Testis (tissue), 3 donors: ENCODE measurements around the gene RHOA. TPM values are rescaled to one million over a fixed set of nuclear protein-coding genes. Genes with fewer than 3 reads are reported as not detected.

Experiments
- DNase-seq: peaks from one replicate; pipeline ENCODE4 v3.0.0-alpha.2; 2019
- H3K27ac ChIP-seq, 2 donors: fragments of 200-600 bp; sonication (generic); one replicate each; pipeline ENCODE4 v1.5.1; 2019
- H3K27me3 ChIP-seq: fragments of 200-600 bp; sonication (generic); one replicate; pipeline ENCODE4 v1.5.1; 2019
- H3K36me3 ChIP-seq: fragments of 200-600 bp; sonication (generic); one replicate; pipeline ENCODE4 v1.5.1; 2017; ENCODE audit warnings: low read depth; ENCODE audit errors: missing control alignments
- H3K4me1 ChIP-seq: fragments of 200-600 bp; sonication (generic); one replicate; pipeline ENCODE4 v1.5.1; 2019
- H3K4me3 ChIP-seq, 2 donors: fragments of 200-600 bp; sonication (generic); one replicate each; pipeline ENCODE4 v1.5.1; 2017 to 2019
- H3K9me3 ChIP-seq: fragments of 200-600 bp; sonication (generic); one replicate; pipeline ENCODE4 v1.5.1; 2017
- POLR2A ChIP-seq: fragments of 450-650 bp; IDR thresholded peaks from one replicate; pipeline ENCODE4 v1.6.1; 2017; ENCODE audit warnings: antibody characterized with exemption, mild to moderate bottlenecking, moderate library complexity
- WGBS, 2 donors: methylation state at CpG; one replicate each; pipeline ENCODE4 v1.1.5; 2018; 5-methylcytosine and 5-hydroxymethylcytosine counted together
- intact Hi-C: fragments of 100-400 bp; cut with DNase I; formaldehyde crosslinking; loops from one replicate; pipeline ENCODE4 v1.15.1; 2023; ENCODE audit warnings: low total_unique reads
- polyA plus RNA-seq: library from polyadenylated mRNA; stranded (reverse); fragments of 350-450 nt; fragmentation: Illumina TruSeq; extraction: RNeasy Lipid Tissue Mini Kit (QIAGEN cat#74804); gene quantifications from one replicate; pipeline ENCODE4 v1.2.3, GENCODE V29; 2014; ENCODE audit warnings: low read depth, low replicate concordance; ENCODE audit not compliant: insufficient read depth
- total RNA-seq, 2 donors: library from RNA; depleted of rRNA; stranded (reverse); fragments of >200 nt; gene quantifications; one replicate each; pipeline ENCODE4 v1.2.3, GENCODE V29; 2016
- TF ChIP-seq, protein P1 (sequence below), 3 experiments: fragments of 450-650 bp in 2 of 3; fragments of 200-600 bp in 1 of 3; sonication (generic) in 1 of 3; IDR thresholded peaks; one replicate each; pipeline ENCODE4 v1.5.1; 2016 to 2019; ENCODE audit warnings: antibody characterized with exemption in 3 of 3, mild to moderate bottlenecking in 2 of 3, moderate library complexity in 1 of 3

Gene RHOA
- total and polyA plus RNA-seq, 3 donors from 2014 or later: 207 to 331 (median 252) TPM

DNA sequence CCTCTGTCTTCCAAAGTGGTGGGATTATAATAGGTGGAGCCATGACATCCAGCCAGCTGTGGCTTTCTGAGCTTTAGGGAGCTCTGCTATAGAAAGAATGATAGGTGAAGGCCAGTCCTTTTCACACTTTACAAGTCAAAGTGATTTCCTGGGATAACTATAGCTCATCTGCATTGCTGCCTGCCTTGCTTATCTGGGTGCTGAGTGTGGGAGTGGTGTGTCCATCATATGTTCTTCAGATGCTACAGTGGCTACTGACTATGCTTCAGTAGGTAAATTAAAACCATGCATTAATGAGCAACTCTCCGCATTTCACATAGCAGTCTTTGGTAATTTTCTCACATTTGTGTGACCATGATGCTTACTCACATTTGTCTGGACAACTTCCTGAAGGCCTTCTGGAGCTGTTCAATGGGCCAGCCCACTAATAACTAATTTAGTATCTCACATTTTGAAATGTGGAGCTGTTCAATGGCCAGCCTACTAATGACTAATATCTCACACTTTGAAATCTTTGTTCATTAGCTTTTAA lies 23.4 kb downstream of the RHOA start:
- intact Hi-C loops: no loop called here
- WGBS, 2 donors: 83 to 100% methylated on average over 1 of the region's 1 CpG
- H3K36me3 ChIP-seq: no peaks in the 10 kb centered on the region
- H3K27ac ChIP-seq: no peak overlapping the region
- H3K4me3 ChIP-seq: no peak overlapping the region
- no peaks in the 10 kb centered on the region for H3K27me3 ChIP-seq
- no peak for DNase-seq
- no peaks in the 10 kb centered on the region for H3K9me3 ChIP-seq
- H3K4me1 ChIP-seq: peaks cover 3% of the 10 kb centered on the region
- TF ChIP-seq, protein P1, sequence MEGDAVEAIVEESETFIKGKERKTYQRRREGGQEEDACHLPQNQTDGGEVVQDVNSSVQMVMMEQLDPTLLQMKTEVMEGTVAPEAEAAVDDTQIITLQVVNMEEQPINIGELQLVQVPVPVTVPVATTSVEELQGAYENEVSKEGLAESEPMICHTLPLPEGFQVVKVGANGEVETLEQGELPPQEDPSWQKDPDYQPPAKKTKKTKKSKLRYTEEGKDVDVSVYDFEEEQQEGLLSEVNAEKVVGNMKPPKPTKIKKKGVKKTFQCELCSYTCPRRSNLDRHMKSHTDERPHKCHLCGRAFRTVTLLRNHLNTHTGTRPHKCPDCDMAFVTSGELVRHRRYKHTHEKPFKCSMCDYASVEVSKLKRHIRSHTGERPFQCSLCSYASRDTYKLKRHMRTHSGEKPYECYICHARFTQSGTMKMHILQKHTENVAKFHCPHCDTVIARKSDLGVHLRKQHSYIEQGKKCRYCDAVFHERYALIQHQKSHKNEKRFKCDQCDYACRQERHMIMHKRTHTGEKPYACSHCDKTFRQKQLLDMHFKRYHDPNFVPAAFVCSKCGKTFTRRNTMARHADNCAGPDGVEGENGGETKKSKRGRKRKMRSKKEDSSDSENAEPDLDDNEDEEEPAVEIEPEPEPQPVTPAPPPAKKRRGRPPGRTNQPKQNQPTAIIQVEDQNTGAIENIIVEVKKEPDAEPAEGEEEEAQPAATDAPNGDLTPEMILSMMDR (IDR thresholded peaks at IDR 0.05): no peak
- TF ChIP-seq POLR2A: no peak

DNA sequence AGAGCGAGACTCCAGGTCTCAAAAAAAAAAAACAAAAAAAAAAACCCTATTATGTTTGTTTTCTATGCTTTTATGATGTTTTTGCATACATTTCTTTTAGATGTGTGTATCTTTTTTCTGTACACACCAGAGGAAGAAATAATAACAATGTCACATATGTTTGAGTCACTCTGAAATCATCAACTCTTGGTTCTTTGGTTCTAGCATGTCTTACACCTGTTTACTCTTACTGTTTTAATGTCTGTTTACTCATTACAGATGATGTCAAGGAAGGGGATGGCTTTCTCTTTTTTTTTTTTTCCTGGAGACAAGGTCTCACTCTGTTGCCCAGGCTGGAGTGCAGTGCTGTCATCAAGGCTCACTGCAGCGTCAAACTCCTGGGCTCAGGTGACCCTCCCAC lies 24.1 kb downstream of the RHOA start:
- Histone ChIP-seq H3K9me3 (no peaks in the 10 kb centered on the region), H3K4me3 (no peak overlapping the region), H3K36me3 (no peaks in the 10 kb centered on the region), H3K27me3 (no peaks in the 10 kb centered on the region), H3K4me1 (peaks cover 3% of the 10 kb centered on the region), H3K27ac (no peak overlapping the region)
- intact Hi-C loops: no loop called here
- no peak for DNase-seq
- WGBS, 2 donors: 86 to 92% methylated on average over 2 of the region's 2 CpGs
- TF ChIP-seq, protein P1 (IDR thresholded peaks at IDR 0.05): no peak
- TF ChIP-seq POLR2A: no peak

DNA sequence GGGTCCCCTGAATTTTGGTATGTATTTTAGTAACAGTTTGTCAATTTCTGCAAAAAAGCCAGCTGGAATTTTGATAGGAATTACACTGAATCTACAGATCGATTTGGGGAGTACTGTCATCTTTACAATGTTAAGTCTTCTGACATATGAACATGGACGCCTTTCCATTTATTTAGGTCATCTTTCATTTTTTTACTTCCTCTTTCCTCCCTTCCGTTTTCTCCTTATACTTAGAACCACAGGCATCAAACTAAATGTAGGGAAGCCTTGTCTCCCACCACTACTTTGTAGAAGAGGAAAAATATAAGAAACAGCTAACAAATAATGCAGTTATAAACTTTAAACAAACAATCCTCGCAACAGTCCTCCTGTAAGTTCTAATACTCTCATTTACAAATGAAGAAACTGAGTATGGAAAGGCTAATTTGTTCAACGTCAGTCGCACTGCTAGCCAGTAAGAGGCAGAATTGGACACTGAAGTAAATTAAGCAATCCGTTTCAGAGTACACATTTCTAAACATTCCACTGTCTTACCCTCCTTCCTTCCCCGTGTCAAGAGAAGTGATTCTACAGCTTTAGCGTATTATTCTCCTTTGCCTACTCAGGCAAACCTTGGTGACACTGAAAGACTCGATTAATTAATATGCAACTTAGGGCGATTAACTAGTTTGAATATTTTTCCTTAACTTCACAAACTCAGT lies 25.6 kb downstream of the RHOA start:
- intact Hi-C loops: no loop called here
- WGBS, 2 donors: 81 to 84% methylated on average over 11 of the region's 11 CpGs
- H3K27ac ChIP-seq: no peak overlapping the region
- no peak for DNase-seq
- H3K9me3 ChIP-seq: no peaks in the 10 kb centered on the region
- peaks cover 3% of the 10 kb centered on the region for H3K4me1 ChIP-seq
- no peaks in the 10 kb centered on the region for H3K27me3 ChIP-seq
- H3K36me3 ChIP-seq: no peaks in the 10 kb centered on the region
- TF ChIP-seq POLR2A: no peak
- TF ChIP-seq, protein P1 (IDR thresholded peaks at IDR 0.05): no peak
- H3K4me3 ChIP-seq: no peak overlapping the region

DNA sequence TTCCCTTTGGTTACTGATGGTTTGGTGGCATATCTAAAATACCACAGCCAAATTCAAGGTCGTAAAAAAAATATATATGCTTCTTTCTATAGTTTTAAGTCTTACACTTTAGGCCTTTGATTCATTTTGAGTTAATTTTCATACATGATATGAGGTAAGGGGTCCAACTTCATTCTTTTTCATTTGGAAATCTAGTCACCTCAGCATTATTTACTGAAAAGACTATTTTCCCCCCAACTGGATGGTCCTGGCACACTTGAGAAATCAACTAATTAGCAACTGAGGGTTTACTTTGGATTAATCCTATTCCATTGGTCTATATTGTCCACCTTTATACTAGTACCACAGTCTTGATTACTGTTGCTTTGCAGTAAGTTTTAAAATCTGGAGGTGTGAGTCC lies 26.2 kb downstream of the RHOA start:
- Histone ChIP-seq H3K4me3 (no peak overlapping the region), H3K4me1 (peaks cover 3% of the 10 kb centered on the region), H3K36me3 (no peaks in the 10 kb centered on the region), H3K27ac (no peak overlapping the region), H3K27me3 (no peaks in the 10 kb centered on the region), H3K9me3 (no peaks in the 10 kb centered on the region)
- intact Hi-C loops: no loop called here
- TF ChIP-seq, protein P1 (IDR thresholded peaks at IDR 0.05): no peak
- TF ChIP-seq POLR2A: no peak
- DNase-seq: no peak
- 79 to 92% methylated on average over 1 of the region's 1 CpG for WGBS, 2 donors

DNA sequence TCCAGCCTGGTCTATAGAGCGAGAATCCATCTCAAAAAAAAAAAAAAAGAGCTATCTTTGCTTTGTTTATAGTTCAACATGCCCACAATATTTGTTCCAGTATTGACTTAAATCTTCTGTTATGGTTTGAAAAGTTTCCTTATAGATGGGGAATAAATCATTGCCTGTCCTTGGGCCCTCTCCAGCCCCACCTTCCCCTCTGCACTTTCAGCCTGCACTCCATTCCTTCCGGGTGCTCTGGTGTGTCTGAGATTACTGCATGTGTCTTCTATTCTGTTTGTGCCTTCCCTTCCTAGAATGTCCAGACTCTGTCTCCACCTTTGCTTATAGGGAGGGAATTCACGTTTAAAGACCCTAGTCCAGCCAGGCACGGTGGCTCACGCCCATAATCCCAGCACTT lies 28.4 kb downstream of the RHOA start:
- Histone ChIP-seq H3K4me3 (no peak overlapping the region), H3K9me3 (no peaks in the 10 kb centered on the region), H3K27ac (no peak overlapping the region), H3K36me3 (no peaks in the 10 kb centered on the region), H3K4me1 (peaks cover 6% of the 10 kb centered on the region), H3K27me3 (no peaks in the 10 kb centered on the region)
- TF ChIP-seq, protein P1 (IDR thresholded peaks at IDR 0.05): no peak
- TF ChIP-seq POLR2A: no peak
- no peak for DNase-seq
- intact Hi-C loops: no loop called here
- 64 to 70% methylated on average over 5 of the region's 5 CpGs for WGBS, 2 donors
